CD4-positive, alpha-beta T cell (primary cell): ENCODE measurements around the gene LNPK. TPM values are rescaled to one million over a fixed set of nuclear protein-coding genes. Genes with fewer than 3 reads are reported as not detected.

Source experiments
- ATAC-seq: fragments of 200-7000 bp; cut with Tn5 transposase; one replicate; pipeline ENCODE4 v1.10.0; 2022; ENCODE audit warnings: mild to moderate bottlenecking; ENCODE audit not compliant: poor library complexity
- CTCF ChIA-PET: fragments of 350-600 bp; sonication (Branson Sonifier 250); formaldehyde crosslinking; loops from one replicate; lab custom pipeline; 2021; ENCODE audit warnings: antibody characterized with exemption, inconsistent platforms; lab: Charles Lee
- POLR2A ChIA-PET: fragments of 350-600 bp; sonication (Branson Sonifier 250); formaldehyde crosslinking; loops from one replicate; lab custom pipeline; 2021; ENCODE audit warnings: antibody characterized with exemption, inconsistent platforms; lab: Charles Lee
- DNase-seq, 14 experiments: peaks; one replicate each; pipeline ENCODE4 v3.0.0-alpha.2; 2013 to 2020; ENCODE audit warnings: mixed read lengths in 2 of 14
- H3K27ac ChIP-seq, 2 donors: one replicate each; pipeline versions ENCODE4 v1.5.1 to v1.7.0; 2013; ENCODE audit warnings: low read length in 2 of 2, low read depth in 1 of 2, mild to moderate bottlenecking in 1 of 2
- H3K27me3 ChIP-seq, 2 experiments: 1 replicate in 1 of 2; 2 replicates in 1 of 2; pipeline versions ENCODE4 v1.6.1 to v1.7.0; 2013; ENCODE audit warnings: low read length in 2 of 2, control low read depth in 1 of 2, mild to moderate bottlenecking in 1 of 2, moderate library complexity in 1 of 2; ENCODE audit not compliant: insufficient read depth in 2 of 2, control insufficient read depth in 1 of 2
- H3K36me3 ChIP-seq: one replicate; pipeline ENCODE4 v1.6.1; 2013; ENCODE audit warnings: low read length, control low read depth; ENCODE audit not compliant: insufficient read depth
- H3K4me1 ChIP-seq: one replicate; pipeline ENCODE4 v1.6.1; 2013; ENCODE audit warnings: low read length, control low read depth; ENCODE audit not compliant: insufficient read depth
- H3K4me3 ChIP-seq: one replicate; pipeline ENCODE4 v1.5.1; 2013; ENCODE audit warnings: mild to moderate bottlenecking, low read length, moderate library complexity
- H3K9me3 ChIP-seq, 2 experiments: 1 replicate in 1 of 2; 2 replicates in 1 of 2; pipeline versions ENCODE4 v1.6.1 to v1.7.0; 2013; ENCODE audit warnings: low read length in 2 of 2, mild to moderate bottlenecking in 2 of 2, control low read depth in 1 of 2, moderate library complexity in 1 of 2; ENCODE audit not compliant: control insufficient read depth in 1 of 2, insufficient read depth in 1 of 2
- H3K27ac Mint-ChIP-seq: one replicate; pipeline ENCODE4 v1.8.0; 2020; ENCODE audit warnings: mixed read lengths
- H3K27me3 Mint-ChIP-seq: one replicate; pipeline ENCODE4 v1.8.0; 2021; ENCODE audit warnings: mixed read lengths
- H3K36me3 Mint-ChIP-seq: one replicate; pipeline ENCODE4 v1.8.0; 2021; ENCODE audit warnings: low read depth, mixed read lengths
- H3K4me1 Mint-ChIP-seq: one replicate; pipeline ENCODE4 v1.8.0; 2021; ENCODE audit warnings: low read depth, mixed read lengths
- H3K4me3 Mint-ChIP-seq: one replicate; pipeline ENCODE4 v1.8.0; 2020; ENCODE audit warnings: mild to moderate bottlenecking, mixed read lengths
- H3K9me3 Mint-ChIP-seq: one replicate; pipeline ENCODE4 v1.8.0; 2020; ENCODE audit warnings: mixed read lengths
- intact Hi-C, 2 experiments: fragments of 100-400 bp; cut with DNase I in 1 of 2; cut with micrococcal nuclease in 1 of 2; formaldehyde crosslinking; loops; one replicate each; pipeline versions ENCODE4 v1.15.1 to v1.9.0; 2023 to 2025; cut with DNase I, micrococcal nuclease
- total RNA-seq, 174 experiments: library from RNA in 2 of 174; stranded (reverse) in 2 of 174; gene quantifications; one replicate each; pipeline ENCODE4 v1.2.3 and lab custom pipeline; 2021 to 2026
- TF ChIP-seq, protein P1 (sequence below): fragments of 200-600 bp; IDR thresholded peaks from one replicate; pipeline ENCODE4 v1.8.0; 2022; ENCODE audit warnings: antibody characterized with exemption, mild to moderate bottlenecking

Gene LNPK
- total RNA-seq, 2 experiments from 2014 or later, result 12.7 to 15.8 TPM

DNA sequence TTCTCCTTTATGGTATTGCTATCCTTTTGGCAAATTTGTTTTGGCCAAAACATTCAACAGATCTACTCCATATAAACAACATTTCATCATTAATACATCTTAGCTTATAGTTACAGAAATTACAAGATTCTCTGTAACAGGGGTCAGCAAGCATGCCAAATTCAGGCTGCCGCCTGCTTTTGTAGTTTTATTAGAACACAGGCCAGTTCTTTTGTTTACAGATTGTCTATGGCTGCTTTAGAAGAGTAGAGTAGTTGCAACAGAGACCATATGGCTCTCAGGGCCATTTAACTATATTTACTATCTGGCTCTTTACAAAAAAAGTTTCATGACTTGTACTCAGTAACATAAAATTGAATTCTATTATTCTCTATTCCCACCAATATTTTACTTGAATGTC is 53.9 kb downstream of the LNPK start:
- Mint-ChIP-seq H3K4me1 (no peaks in the 10 kb centered on the region), H3K9me3 (no peaks in the 10 kb centered on the region), H3K36me3 (peaks cover 49% of the 10 kb centered on the region), H3K4me3 (no peak overlapping the region), H3K27ac (no peak overlapping the region), H3K27me3 (no peaks in the 10 kb centered on the region)
- CTCF ChIA-PET, result interaction anchor here (1.2 kb wide), 1 partner anchor 149 kb away, joined by 3 read pairs; no protein-coding TSS in a partner anchor
- ATAC-seq (no peak), DNase-seq (no peak)
- Histone ChIP-seq H3K27me3 (no peaks in the 10 kb centered on the region), H3K4me1 (no peaks in the 10 kb centered on the region), H3K36me3 (peaks cover 7% of the 10 kb centered on the region), H3K4me3 (no peak overlapping the region), H3K27ac (no peak overlapping the region), H3K9me3 (no peaks in the 10 kb centered on the region)
- intact Hi-C loops, result no loop called here
- POLR2A ChIA-PET, result no interaction called here
- TF ChIP-seq, protein P1, sequence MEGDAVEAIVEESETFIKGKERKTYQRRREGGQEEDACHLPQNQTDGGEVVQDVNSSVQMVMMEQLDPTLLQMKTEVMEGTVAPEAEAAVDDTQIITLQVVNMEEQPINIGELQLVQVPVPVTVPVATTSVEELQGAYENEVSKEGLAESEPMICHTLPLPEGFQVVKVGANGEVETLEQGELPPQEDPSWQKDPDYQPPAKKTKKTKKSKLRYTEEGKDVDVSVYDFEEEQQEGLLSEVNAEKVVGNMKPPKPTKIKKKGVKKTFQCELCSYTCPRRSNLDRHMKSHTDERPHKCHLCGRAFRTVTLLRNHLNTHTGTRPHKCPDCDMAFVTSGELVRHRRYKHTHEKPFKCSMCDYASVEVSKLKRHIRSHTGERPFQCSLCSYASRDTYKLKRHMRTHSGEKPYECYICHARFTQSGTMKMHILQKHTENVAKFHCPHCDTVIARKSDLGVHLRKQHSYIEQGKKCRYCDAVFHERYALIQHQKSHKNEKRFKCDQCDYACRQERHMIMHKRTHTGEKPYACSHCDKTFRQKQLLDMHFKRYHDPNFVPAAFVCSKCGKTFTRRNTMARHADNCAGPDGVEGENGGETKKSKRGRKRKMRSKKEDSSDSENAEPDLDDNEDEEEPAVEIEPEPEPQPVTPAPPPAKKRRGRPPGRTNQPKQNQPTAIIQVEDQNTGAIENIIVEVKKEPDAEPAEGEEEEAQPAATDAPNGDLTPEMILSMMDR, result no peak

DNA sequence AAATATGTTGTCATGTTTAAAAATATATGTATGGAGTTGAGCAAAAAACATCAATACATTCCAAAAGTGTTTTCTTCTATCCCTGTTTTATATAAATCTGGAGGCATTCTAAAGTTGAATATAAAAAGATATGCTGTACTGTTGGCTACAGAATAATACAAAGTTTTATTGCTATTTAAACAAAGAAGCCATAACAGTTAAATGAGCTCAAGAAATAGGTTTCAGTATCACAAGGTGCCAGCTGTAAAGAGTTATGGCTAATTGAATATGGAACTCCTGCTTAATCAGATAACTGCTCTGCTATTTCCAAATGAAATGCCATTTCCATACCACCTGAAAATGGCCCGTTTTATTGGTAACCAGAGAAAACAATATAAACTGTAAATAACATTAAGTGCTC is 55.0 kb downstream of the LNPK start:
- Histone ChIP-seq H3K4me1 (no peaks in the 10 kb centered on the region), H3K9me3 (no peaks in the 10 kb centered on the region), H3K27ac (no peak overlapping the region), H3K27me3 (no peaks in the 10 kb centered on the region), H3K36me3 (peaks cover 7% of the 10 kb centered on the region), H3K4me3 (no peak overlapping the region)
- DNase-seq, result no peak
- H3K4me3 Mint-ChIP-seq, result no peak overlapping the region
- H3K4me1 Mint-ChIP-seq, result no peaks in the 10 kb centered on the region
- H3K36me3 Mint-ChIP-seq, result peaks cover 56% of the 10 kb centered on the region
- no peak for ATAC-seq
- ChIA-PET CTCF (no interaction called here), POLR2A (no interaction called here)
- TF ChIP-seq, protein P1, result no peak
- H3K27ac Mint-ChIP-seq, result no peak overlapping the region
- no peaks in the 10 kb centered on the region for H3K27me3 Mint-ChIP-seq
- intact Hi-C loops, result no loop called here
- no peaks in the 10 kb centered on the region for H3K9me3 Mint-ChIP-seq

DNA sequence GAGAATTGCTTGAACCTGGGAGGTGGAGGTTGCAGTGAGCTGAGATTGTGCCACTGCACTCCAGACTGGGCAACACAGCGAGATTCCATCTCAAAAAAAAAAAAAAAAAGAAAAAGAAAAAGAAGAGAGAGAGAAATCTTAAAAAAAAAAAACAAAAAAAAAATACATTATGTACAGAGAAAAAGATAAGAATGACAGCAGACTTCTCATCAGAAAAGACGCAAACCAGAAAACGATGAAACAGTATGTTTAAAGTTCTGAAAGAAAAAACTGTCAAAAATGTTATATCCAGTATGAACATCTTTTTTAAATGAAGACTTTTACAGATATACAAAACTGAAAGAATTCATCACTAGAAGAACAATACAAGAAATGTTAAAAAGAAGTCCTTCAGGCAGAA is 60.4 kb downstream of the LNPK start:
- Mint-ChIP-seq H3K27me3 (no peaks in the 10 kb centered on the region), H3K27ac (no peak overlapping the region), H3K9me3 (no peaks in the 10 kb centered on the region), H3K4me1 (no peaks in the 10 kb centered on the region), H3K4me3 (no peak overlapping the region), H3K36me3 (peaks cover 72% of the 10 kb centered on the region)
- Histone ChIP-seq H3K27ac (no peak overlapping the region), H3K9me3 (no peaks in the 10 kb centered on the region), H3K4me1 (no peaks in the 10 kb centered on the region), H3K36me3 (peaks cover 12% of the 10 kb centered on the region), H3K27me3 (no peaks in the 10 kb centered on the region), H3K4me3 (no peak overlapping the region)
- ChIA-PET POLR2A (no interaction called here), CTCF (no interaction called here)
- TF ChIP-seq, protein P1, result no peak
- ATAC-seq (no peak), DNase-seq (no peak)
- intact Hi-C loops, result no loop called here
